HEK293 (cell line): ENCODE measurements around the gene THOC7.

Experiments used
- CTCF ChIA-PET: fragments of 350-600 bp; formaldehyde crosslinking; extraction: SDS; loops from one replicate; lab custom pipeline; 2021; ENCODE audit warnings: antibody characterized with exemption; lab: Yijun Ruan, JAX
- POLR2A ChIA-PET: fragments of 300-600 bp; formaldehyde crosslinking; extraction: SDS; loops from one replicate; lab custom pipeline; 2020; ENCODE audit warnings: antibody characterized with exemption, inconsistent platforms; lab: Yijun Ruan, JAX
- H3K27ac ChIP-seq: fragments of 200-500 bp; sonication (Bioruptor generic); 2 replicates; pipeline ENCODE4 v1.5.1; 2014; ENCODE audit warnings: low read depth, low read length, control low read depth, inconsistent platforms; ENCODE audit errors: extremely low read depth
- H3K36me3 ChIP-seq, 2 experiments: fragments of 200-500 bp in 1 of 2; sonication (Bioruptor generic) in 1 of 2; 1 replicate in 1 of 2; 2 replicates in 1 of 2; pipeline ENCODE4 v1.5.1; 2014 to 2017; ENCODE audit warnings: inconsistent platforms in 2 of 2, low read length in 2 of 2; ENCODE audit not compliant: control insufficient read depth in 2 of 2, insufficient read depth in 1 of 2
- H3K4me1 ChIP-seq: fragments of 200-500 bp; sonication (Bioruptor generic); 2 replicates; pipeline ENCODE4 v1.5.1; 2014; ENCODE audit warnings: mild to moderate bottlenecking, low read length, inconsistent platforms; ENCODE audit not compliant: control insufficient read depth, insufficient read depth
- H3K4me3 ChIP-seq: 2 replicates; pipeline ENCODE4 v1.5.1; 2011; ENCODE audit warnings: low read depth, mild to moderate bottlenecking, control low read depth, low read length, moderate library complexity
- H3K9me3 ChIP-seq: fragments of 200-500 bp; sonication (Bioruptor generic); 2 replicates; pipeline ENCODE4 v1.5.1; 2014; ENCODE audit warnings: low read depth, low read length, inconsistent platforms; ENCODE audit not compliant: control insufficient read depth, insufficient read depth
- FEZF1 ChIP-seq: fragments of 450-650 bp; formaldehyde crosslinking; IDR thresholded peaks from 2 replicates; pipeline ENCODE4 v1.5.1; 2016; ENCODE audit warnings: missing biosample characterization, missing genetic modification characterization
- MZF1 ChIP-seq: fragments of 450-650 bp; formaldehyde crosslinking; IDR thresholded peaks from 2 replicates; pipeline ENCODE4 v1.5.1; 2017; ENCODE audit warnings: missing biosample characterization, missing genetic modification characterization, borderline replicate concordance
- SCRT2 ChIP-seq: fragments of 450-650 bp; formaldehyde crosslinking; IDR thresholded peaks from 2 replicates; pipeline ENCODE4 v1.5.1; 2016; ENCODE audit warnings: missing biosample characterization, missing genetic modification characterization
- ZFP37 ChIP-seq: fragments of 450-650 bp; formaldehyde crosslinking; IDR thresholded peaks from 2 replicates; pipeline ENCODE4 v1.5.1; 2016; ENCODE audit warnings: missing biosample characterization, missing genetic modification characterization
- ZFP41 ChIP-seq: fragments of 450-650 bp; formaldehyde crosslinking; IDR thresholded peaks from 2 replicates; pipeline ENCODE4 v1.5.1; 2016; ENCODE audit warnings: missing biosample characterization, missing genetic modification characterization, borderline replicate concordance
- ZNF146 ChIP-seq: fragments of 450-650 bp; formaldehyde crosslinking; IDR thresholded peaks from 2 replicates; pipeline ENCODE4 v1.5.1; 2016; ENCODE audit warnings: missing biosample characterization, missing genetic modification characterization
- ZNF175 ChIP-seq: fragments of 450-650 bp; formaldehyde crosslinking; IDR thresholded peaks from 2 replicates; pipeline ENCODE4 v1.5.1; 2016; ENCODE audit warnings: missing biosample characterization, missing genetic modification characterization
- ZNF184 ChIP-seq: fragments of 450-650 bp; IDR thresholded peaks from 2 replicates; pipeline ENCODE4 v1.5.1; 2018; ENCODE audit warnings: missing biosample characterization, mild to moderate bottlenecking, missing genetic modification characterization
- ZNF214 ChIP-seq: fragments of 450-650 bp; formaldehyde crosslinking; IDR thresholded peaks from 2 replicates; pipeline ENCODE4 v1.5.1; 2017; ENCODE audit warnings: missing biosample characterization, mild to moderate bottlenecking, missing genetic modification characterization, borderline replicate concordance
- ZNF266 ChIP-seq: fragments of 450-650 bp; formaldehyde crosslinking; IDR thresholded peaks from 2 replicates; pipeline ENCODE4 v1.5.1; 2016; ENCODE audit warnings: missing biosample characterization, missing genetic modification characterization, low read depth
- ZNF37A ChIP-seq: fragments of 450-650 bp; IDR thresholded peaks from 2 replicates; pipeline ENCODE4 v1.5.1; 2018; ENCODE audit warnings: missing biosample characterization, missing genetic modification characterization
- ZNF404 ChIP-seq: fragments of 450-650 bp; formaldehyde crosslinking; IDR thresholded peaks from 2 replicates; pipeline ENCODE4 v1.5.1; 2017; ENCODE audit warnings: missing biosample characterization, missing genetic modification characterization
- ZNF416 ChIP-seq: fragments of 450-650 bp; formaldehyde crosslinking; IDR thresholded peaks from 2 replicates; pipeline ENCODE4 v1.5.1; 2016; ENCODE audit warnings: missing biosample characterization, missing genetic modification characterization
- ZNF555 ChIP-seq: fragments of 450-650 bp; formaldehyde crosslinking; conservative IDR thresholded peaks from 2 replicates; pipeline ENCODE4 v1.5.1; 2017; ENCODE audit warnings: missing biosample characterization, mild to moderate bottlenecking, missing genetic modification characterization, inconsistent platforms
- ZNF558 ChIP-seq: fragments of 450-650 bp; formaldehyde crosslinking; IDR thresholded peaks from 2 replicates; pipeline ENCODE4 v1.5.1; 2016; ENCODE audit warnings: missing biosample characterization, missing genetic modification characterization
- ZNF677 ChIP-seq: fragments of 450-650 bp; IDR thresholded peaks from 2 replicates; pipeline ENCODE4 v1.5.0; 2018; ENCODE audit warnings: missing biosample characterization, mild to moderate bottlenecking, missing genetic modification characterization, moderate library complexity
- ZNF843 ChIP-seq: fragments of 450-650 bp; formaldehyde crosslinking; IDR thresholded peaks from 2 replicates; pipeline ENCODE4 v1.5.1; 2016; ENCODE audit warnings: missing biosample characterization, missing genetic modification characterization
- TF ChIP-seq, protein P1 (sequence below): fragments of 450-650 bp; IDR thresholded peaks from 2 replicates; pipeline ENCODE4 v1.5.1; 2018; ENCODE audit warnings: missing biosample characterization, missing genetic modification characterization
- TF ChIP-seq, protein P2 (sequence below): fragments of 450-650 bp; IDR thresholded peaks from 2 replicates; pipeline ENCODE4 v1.5.1; 2018; ENCODE audit warnings: missing biosample characterization, mild to moderate bottlenecking, missing genetic modification characterization
- TF ChIP-seq, protein P3 (sequence below): fragments of 450-650 bp; formaldehyde crosslinking; IDR thresholded peaks from 2 replicates; pipeline ENCODE4 v1.5.1; 2017; ENCODE audit warnings: missing biosample characterization, missing genetic modification characterization

The THOC7 gene

DNA sequence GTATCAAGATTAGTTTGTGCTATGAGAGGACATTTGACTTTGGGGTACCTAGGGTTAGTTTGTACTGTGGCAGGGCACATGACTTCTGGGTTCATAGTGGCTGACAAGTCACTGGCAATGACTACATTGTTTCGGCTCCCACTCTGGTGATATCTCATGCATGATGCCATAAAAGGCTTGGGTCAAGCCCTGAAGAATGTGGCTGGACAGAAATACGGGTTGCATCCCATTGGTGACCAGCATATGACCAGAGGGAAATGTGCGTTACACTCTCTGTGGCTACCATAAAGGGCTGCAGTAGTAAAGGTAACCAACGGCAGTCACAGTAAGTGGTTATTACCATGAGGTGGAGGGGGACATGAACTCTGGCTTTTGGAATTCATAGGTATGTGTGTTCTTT lies 18.4 kb downstream of the THOC7 start:
- H3K36me3 ChIP-seq = no peaks in the 10 kb centered on the region
- H3K4me3 ChIP-seq = no peak overlapping the region
- no peak overlapping the region for H3K27ac ChIP-seq
- POLR2A ChIA-PET = no interaction called here
- no peaks in the 10 kb centered on the region for H3K4me1 ChIP-seq
- no peak for TF ChIP-seq ZNF146 (tag by site-specific recombination)
- no peaks in the 10 kb centered on the region for H3K9me3 ChIP-seq
- CTCF ChIA-PET = no interaction called here

DNA sequence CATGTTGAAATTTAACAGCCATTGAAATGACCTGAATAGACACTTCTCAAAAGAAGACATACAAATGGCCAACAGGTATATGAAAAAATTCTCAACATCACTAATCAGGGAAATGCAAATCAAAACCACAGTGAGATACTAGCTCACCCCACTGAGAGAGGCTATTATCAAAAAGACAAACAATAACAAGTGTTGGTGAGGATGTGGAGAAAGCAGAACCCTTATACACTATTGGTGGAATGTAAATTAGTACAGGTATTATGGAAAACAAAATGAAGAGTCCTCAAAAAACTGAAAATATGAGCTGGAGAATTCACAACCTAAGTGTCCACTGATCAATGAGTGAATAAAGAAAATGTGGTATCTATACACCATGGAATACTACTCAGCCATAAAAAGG lies 21.5 kb downstream of the THOC7 start:
- H3K27ac ChIP-seq = no peak overlapping the region
- ChIA-PET POLR2A (no interaction called here), CTCF (no interaction called here)
- H3K4me3 ChIP-seq = no peak overlapping the region
- TF ChIP-seq, protein P1, sequence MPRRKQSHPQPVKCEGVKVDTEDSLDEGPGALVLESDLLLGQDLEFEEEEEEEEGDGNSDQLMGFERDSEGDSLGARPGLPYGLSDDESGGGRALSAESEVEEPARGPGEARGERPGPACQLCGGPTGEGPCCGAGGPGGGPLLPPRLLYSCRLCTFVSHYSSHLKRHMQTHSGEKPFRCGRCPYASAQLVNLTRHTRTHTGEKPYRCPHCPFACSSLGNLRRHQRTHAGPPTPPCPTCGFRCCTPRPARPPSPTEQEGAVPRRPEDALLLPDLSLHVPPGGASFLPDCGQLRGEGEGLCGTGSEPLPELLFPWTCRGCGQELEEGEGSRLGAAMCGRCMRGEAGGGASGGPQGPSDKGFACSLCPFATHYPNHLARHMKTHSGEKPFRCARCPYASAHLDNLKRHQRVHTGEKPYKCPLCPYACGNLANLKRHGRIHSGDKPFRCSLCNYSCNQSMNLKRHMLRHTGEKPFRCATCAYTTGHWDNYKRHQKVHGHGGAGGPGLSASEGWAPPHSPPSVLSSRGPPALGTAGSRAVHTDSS (tag by site-specific recombination) = no peak
- TF ChIP-seq ZNF555 (tag by site-specific recombination) (no peak), ZNF146 (tag by site-specific recombination) (0 out of 2 replicates have a peak, but pooled peaks have one; percentile 35), ZFP37 (tag by site-specific recombination) (no peak), SCRT2 (tag by site-specific recombination) (no peak), ZNF184 (tag by site-specific recombination) (peak; percentile 95), ZNF175 (tag by site-specific recombination) (no peak)
- no peaks in the 10 kb centered on the region for H3K9me3 ChIP-seq
- no peaks in the 10 kb centered on the region; a peak in 1 of 3 replicates for H3K36me3 ChIP-seq
- H3K4me1 ChIP-seq = no peaks in the 10 kb centered on the region

DNA sequence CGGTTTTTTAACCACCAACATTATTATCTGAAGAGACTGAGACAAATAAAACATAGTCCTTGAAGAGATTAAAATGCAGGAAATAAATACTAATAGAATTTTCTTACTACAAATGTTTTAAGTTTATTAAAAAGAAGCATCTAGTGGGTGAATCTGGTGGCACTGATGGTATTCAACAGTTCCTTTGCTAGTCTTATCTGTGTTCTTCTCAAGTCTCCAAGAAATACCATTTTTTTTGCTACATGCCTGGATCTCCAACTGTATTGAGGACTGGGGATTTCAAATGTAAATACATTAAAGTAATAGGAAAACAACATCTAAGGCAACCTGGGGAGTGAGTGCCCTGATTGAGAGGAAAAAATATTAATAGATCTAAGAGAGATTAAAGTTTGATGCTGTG lies 21.9 kb downstream of the THOC7 start:
- TF ChIP-seq ZNF677 (tag by site-specific recombination) (peak; percentile 94), ZNF266 (no peak)
- Histone ChIP-seq H3K36me3 (no peaks in the 10 kb centered on the region; a peak in 1 of 3 replicates), H3K4me1 (no peaks in the 10 kb centered on the region), H3K9me3 (no peaks in the 10 kb centered on the region), H3K4me3 (no peak overlapping the region), H3K27ac (no peak overlapping the region)
- ChIA-PET POLR2A (no interaction called here), CTCF (no interaction called here)

DNA sequence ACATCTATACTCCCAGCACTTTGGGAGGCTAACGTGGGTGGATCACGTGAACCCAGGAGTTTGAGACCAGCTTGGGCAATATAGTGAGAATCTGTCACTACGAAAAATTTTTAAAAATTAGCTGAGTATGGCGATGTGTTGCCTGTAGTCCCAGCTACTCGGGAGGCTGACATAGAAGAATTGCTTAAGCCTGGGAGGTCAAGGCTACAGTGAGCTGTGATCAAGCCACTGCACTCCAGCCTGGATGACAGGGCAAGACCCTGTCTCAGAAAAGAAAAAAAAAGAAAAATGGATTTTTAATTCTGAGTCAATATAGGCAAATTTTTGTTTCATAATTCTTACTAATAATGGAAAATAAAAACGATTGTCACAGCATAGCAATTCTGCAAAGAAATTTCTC lies 31.2 kb downstream of the THOC7 start:
- CTCF ChIA-PET = interaction anchor here (2.0 kb wide), 1 partner anchor 14 kb away, joined by 9 read pairs; no protein-coding TSS in a partner anchor
- POLR2A ChIA-PET = no interaction called here

DNA sequence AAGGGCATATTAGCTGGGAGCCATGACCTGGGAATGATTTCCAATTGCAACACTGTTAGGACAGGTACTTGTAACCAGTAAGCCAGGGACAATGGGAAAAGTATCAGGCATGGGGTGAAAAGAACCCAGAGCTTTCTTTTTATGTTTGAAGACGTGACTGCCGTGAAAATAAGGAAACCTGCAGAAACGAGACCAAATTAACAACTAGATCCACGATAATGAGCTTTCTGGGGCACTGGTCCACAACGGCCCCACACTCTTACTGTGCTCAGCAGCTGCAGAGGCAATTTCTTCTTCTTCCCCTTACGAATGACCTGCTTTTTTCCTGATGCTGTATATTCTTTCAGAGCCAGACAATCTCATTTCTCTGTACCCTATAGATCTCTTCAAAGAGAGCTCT lies 33.1 kb downstream of the THOC7 start:
- ChIA-PET POLR2A (no interaction called here), CTCF (interaction anchor here (1.1 kb wide), 1 partner anchor 481 kb away, joined by 3 read pairs; no protein-coding TSS in a partner anchor)
- Histone ChIP-seq H3K27ac (no peak overlapping the region), H3K36me3 (peaks cover 4 to 48% of the 10 kb centered on the region in 2 experiments), H3K9me3 (no peaks in the 10 kb centered on the region), H3K4me1 (no peaks in the 10 kb centered on the region), H3K4me3 (no peak overlapping the region)
- TF ChIP-seq FEZF1 (tag by site-specific recombination) (no peak), ZNF404 (tag by site-specific recombination) (no peak), ZNF214 (no peak), ZNF843 (tag by site-specific recombination) (no peak), MZF1 (no peak), ZFP41 (tag by site-specific recombination) (no peak), SCRT2 (tag by site-specific recombination) (no peak)
- TF ChIP-seq, protein P2, sequence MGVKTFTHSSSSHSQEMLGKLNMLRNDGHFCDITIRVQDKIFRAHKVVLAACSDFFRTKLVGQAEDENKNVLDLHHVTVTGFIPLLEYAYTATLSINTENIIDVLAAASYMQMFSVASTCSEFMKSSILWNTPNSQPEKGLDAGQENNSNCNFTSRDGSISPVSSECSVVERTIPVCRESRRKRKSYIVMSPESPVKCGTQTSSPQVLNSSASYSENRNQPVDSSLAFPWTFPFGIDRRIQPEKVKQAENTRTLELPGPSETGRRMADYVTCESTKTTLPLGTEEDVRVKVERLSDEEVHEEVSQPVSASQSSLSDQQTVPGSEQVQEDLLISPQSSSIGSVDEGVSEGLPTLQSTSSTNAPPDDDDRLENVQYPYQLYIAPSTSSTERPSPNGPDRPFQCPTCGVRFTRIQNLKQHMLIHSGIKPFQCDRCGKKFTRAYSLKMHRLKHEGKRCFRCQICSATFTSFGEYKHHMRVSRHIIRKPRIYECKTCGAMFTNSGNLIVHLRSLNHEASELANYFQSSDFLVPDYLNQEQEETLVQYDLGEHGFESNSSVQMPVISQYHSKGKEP = no peak

More for the DNA sequence above, 31.2 kb downstream of the THOC7 start:
- no peak overlapping the region for H3K4me3 ChIP-seq
- H3K4me1 ChIP-seq = no peaks in the 10 kb centered on the region
- H3K27ac ChIP-seq = no peak overlapping the region
- H3K36me3 ChIP-seq = peaks cover 4 to 53% of the 10 kb centered on the region in 2 experiments
- TF ChIP-seq, protein P3, sequence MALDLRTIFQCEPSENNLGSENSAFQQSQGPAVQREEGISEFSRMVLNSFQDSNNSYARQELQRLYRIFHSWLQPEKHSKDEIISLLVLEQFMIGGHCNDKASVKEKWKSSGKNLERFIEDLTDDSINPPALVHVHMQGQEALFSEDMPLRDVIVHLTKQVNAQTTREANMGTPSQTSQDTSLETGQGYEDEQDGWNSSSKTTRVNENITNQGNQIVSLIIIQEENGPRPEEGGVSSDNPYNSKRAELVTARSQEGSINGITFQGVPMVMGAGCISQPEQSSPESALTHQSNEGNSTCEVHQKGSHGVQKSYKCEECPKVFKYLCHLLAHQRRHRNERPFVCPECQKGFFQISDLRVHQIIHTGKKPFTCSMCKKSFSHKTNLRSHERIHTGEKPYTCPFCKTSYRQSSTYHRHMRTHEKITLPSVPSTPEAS = no peak
- TF ChIP-seq ZNF416 (tag by site-specific recombination) (no peak), ZNF37A (tag by site-specific recombination) (no peak), ZNF558 (tag by site-specific recombination) (no peak)
- no peaks in the 10 kb centered on the region for H3K9me3 ChIP-seq
